Measurements from ENCODE around the gene L3MBTL2. TPM values are rescaled to one million over a fixed set of nuclear protein-coding genes. Genes with fewer than 3 reads are reported as not detected.

Gene L3MBTL2
- total and polyA plus RNA-seq, 10 of the 15 experiments (the other 5 are each of a cell fraction or from before 2014, with no cell fraction given): 13.2 to 37.6 (median 28.2) TPM

GRCh38 chr22:41157083-41157482 is 48.0 kb upstream of the L3MBTL2 start:
- intact Hi-C loops (cut with micrococcal nuclease; ENCODE audit: unreplicated experiment): no loop called here
- Histone ChIP-seq H3K79me2 (ENCODE audit: control insufficient read depth, insufficient read depth, low read length) (no peaks in the 10 kb centered on the region), H3K27ac (ENCODE audit: control insufficient read depth, insufficient read depth) (no peak overlapping the region), H3K36me3 (ENCODE audit: control insufficient read depth in 2 of 2, insufficient read depth in 2 of 2, low read length in 1 of 2) (peaks cover 20 to 66% of the 10 kb centered on the region in 2 experiments), H3K4me1 (ENCODE audit: control insufficient read depth, insufficient read depth, low read length) (no peaks in the 10 kb centered on the region), H3K27me3 (replicated peaks in 1 of 2; ENCODE audit: control insufficient read depth in 2 of 2, insufficient read depth in 2 of 2, low read length in 1 of 2) (no peaks in the 10 kb centered on the region), H4K20me1 (ENCODE audit: control insufficient read depth, insufficient read depth) (no peaks in the 10 kb centered on the region), H3K9ac (ENCODE audit: control insufficient read depth, insufficient read depth, low read length) (no peak overlapping the region), H2AFZ (ENCODE audit: control insufficient read depth, low read depth, low read length) (no peak overlapping the region), H3K4me3 (no peak overlapping the region), H3K4me2 (ENCODE audit: control insufficient read depth, insufficient read depth) (no peak overlapping the region), H3K9me3 (replicated peaks; ENCODE audit: control insufficient read depth, insufficient read depth, low read length) (no peaks in the 10 kb centered on the region)
- 99% methylated on average over 4 of the region's 4 CpGs for WGBS (ENCODE audit: insufficient coverage, insufficient replicate concordance, low lambda C conversion rate, missing lambda C conversion rate)
- TF ChIP-seq SIX5 (IDR thresholded peaks at IDR 0.05; ENCODE audit: low read depth, low read length, severe bottlenecking): no peak
- TF ChIP-seq TBL1XR1 (IDR thresholded peaks at IDR 0.05; ENCODE audit: low read depth, low read length): no peak
- TF ChIP-seq CBX3 (IDR thresholded peaks at IDR 0.05; ENCODE audit: borderline replicate concordance, low read depth): no peak
- TF ChIP-seq KLF5 (IDR thresholded peaks at IDR 0.05; ENCODE audit: partially characterized antibody): no peak
- TF ChIP-seq RAD51 (IDR thresholded peaks at IDR 0.05): no peak
- TF ChIP-seq ZZZ3 (IDR thresholded peaks at IDR 0.05; ENCODE audit: control insufficient read depth, insufficient read length, low read depth): no peak
- TF ChIP-seq CREM (IDR thresholded peaks at IDR 0.05; ENCODE audit: low read depth): no peak
- TF ChIP-seq EED (IDR thresholded peaks at IDR 0.05; ENCODE audit: low read depth): no peak
- TF ChIP-seq, protein P1, sequence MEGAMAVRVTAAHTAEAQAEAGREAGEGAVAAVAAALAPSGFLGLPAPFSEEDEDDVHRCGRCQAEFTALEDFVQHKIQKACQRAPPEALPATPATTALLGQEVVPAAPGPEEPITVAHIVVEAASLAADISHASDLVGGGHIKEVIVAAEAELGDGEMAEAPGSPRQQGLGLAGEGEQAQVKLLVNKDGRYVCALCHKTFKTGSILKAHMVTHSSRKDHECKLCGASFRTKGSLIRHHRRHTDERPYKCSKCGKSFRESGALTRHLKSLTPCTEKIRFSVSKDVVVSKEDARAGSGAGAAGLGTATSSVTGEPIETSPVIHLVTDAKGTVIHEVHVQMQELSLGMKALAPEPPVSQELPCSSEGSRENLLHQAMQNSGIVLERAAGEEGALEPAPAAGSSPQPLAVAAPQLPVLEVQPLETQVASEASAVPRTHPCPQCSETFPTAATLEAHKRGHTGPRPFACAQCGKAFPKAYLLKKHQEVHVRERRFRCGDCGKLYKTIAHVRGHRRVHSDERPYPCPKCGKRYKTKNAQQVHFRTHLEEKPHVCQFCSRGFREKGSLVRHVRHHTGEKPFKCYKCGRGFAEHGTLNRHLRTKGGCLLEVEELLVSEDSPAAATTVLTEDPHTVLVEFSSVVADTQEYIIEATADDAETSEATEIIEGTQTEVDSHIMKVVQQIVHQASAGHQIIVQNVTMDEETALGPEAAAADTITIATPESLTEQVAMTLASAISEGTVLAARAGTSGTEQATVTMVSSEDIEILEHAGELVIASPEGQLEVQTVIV (IDR thresholded peaks at IDR 0.05; ENCODE audit: borderline replicate concordance, partially characterized antibody): no peak
- TF ChIP-seq ZNF384 (IDR thresholded peaks at IDR 0.05; ENCODE audit: borderline replicate concordance, low read depth, low read length): no peak
- TF ChIP-seq JUNB (IDR thresholded peaks at IDR 0.05): no peak
- no peak for TF ChIP-seq SUZ12 (IDR thresholded peaks at IDR 0.05; ENCODE audit: unreplicated experiment)
- no peak for TF ChIP-seq POLR2A (IDR thresholded peaks at IDR 0.05; ENCODE audit: low read depth, low read length)
- TF ChIP-seq SRF (IDR thresholded peaks at IDR 0.05; ENCODE audit: low read depth in 2 of 2, low read length in 2 of 2): no peak
- no peak for TF ChIP-seq HDAC6 (IDR thresholded peaks at IDR 0.05; ENCODE audit: unreplicated experiment)
- ChIA-PET RAD21 (ENCODE audit: unreplicated experiment) (no interaction called here), POLR2A (interaction anchor here (0.7 kb wide), 1 partner anchor 477 kb away, joined by 3 read pairs; no protein-coding TSS in a partner anchor), SMC1A (ENCODE audit: uncharacterized antibody, unreplicated experiment) (no interaction called here), CTCF (interaction anchor here (2.4 kb wide), 1 partner anchor 235 kb away, joined by 10 read pairs; no protein-coding TSS in a partner anchor)
- in situ Hi-C loops (cut with MboI): no loop called here
- ATAC-seq (no peak), DNase-seq (ENCODE audit: low read depth, low spot score) (no peak), FAIRE-seq (no peak)
- no TSS peak for BruUV-seq (replicated peaks)

Data from GM12878 (cell line).